ENCODE measurements around the gene TMEM204. TPM values are rescaled to one million over a fixed set of nuclear protein-coding genes. Genes with fewer than 3 reads are reported as not detected.
A peak's percentile ranks its signal among the peaks of the same experiment; 100 is the strongest.

Gene TMEM204
- total RNA-seq, 2 experiments from 2014 or later, result 35.1 to 35.6 TPM

DNA sequence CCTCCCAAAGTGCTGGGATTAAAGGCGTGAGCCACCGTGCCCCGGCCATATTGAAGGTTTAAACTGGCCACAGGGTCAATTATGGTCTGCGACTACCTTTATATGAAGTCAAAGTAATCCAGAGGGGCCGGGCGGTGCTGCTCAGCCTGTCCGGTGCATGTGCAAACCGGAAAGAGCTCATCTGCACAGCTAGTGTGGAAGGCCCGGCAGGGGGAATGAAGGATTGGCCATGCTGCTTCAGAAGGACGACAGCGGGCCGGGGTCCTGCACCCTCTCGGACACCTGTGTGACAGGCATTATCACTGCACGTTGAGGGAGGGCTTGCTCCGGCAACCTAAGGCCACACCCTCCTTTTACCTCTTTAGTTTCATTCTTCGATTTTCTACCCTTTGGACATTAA, 23.6 kb downstream of the TMEM204 start:
- DNase-seq (no peak), ATAC-seq (no peak)
- Mint-ChIP-seq H3K4me1 (ENCODE audit: low read depth) (peaks cover 30% of the 10 kb centered on the region), H3K27ac (no peak overlapping the region), H3K4me3 (no peak overlapping the region), H3K27me3 (ENCODE audit: low read depth) (no peaks in the 10 kb centered on the region), H3K9me3 (ENCODE audit: insufficient read depth) (no peaks in the 10 kb centered on the region), H3K36me3 (ENCODE audit: low read depth) (peaks cover 37% of the 10 kb centered on the region)
- POLR2A ChIA-PET, result no interaction called here
- CTCF ChIA-PET, result interaction anchor here (1.0 kb wide), 1 partner anchor 21 kb away, joined by 3 read pairs; no protein-coding TSS in a partner anchor

DNA sequence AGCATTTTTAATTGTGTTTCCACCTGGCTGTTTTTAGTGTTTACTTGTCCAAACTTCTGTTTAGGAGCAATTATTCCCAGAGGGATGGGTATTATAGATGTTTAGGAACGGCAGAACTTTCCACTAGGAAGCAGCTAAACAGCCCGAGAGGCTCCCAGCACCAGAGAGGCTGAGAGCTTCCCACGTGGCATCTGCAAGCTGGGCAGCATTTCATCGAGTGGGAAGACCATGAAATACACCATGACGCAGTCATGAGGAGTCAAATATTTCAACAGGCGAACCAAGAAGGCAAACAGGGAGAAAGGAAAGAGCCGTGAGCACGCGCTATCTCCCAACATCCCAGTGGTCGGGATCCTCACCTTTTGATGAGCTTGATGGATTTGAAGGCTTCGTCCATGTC, 24.1 kb downstream of the TMEM204 start:
- Mint-ChIP-seq H3K4me3 (no peak overlapping the region), H3K4me1 (ENCODE audit: low read depth) (peaks cover 30% of the 10 kb centered on the region), H3K36me3 (ENCODE audit: low read depth) (peaks cover 34% of the 10 kb centered on the region), H3K27me3 (ENCODE audit: low read depth) (no peaks in the 10 kb centered on the region), H3K27ac (peak overlapping the region; percentile 32), H3K9me3 (ENCODE audit: insufficient read depth) (no peaks in the 10 kb centered on the region)
- CTCF ChIA-PET, result interaction anchor here (1.0 kb wide), 1 partner anchor 22 kb away, joined by 3 read pairs; no protein-coding TSS in a partner anchor
- POLR2A ChIA-PET, result no interaction called here
- ATAC-seq, result no peak
- DNase-seq, result no peak

DNA sequence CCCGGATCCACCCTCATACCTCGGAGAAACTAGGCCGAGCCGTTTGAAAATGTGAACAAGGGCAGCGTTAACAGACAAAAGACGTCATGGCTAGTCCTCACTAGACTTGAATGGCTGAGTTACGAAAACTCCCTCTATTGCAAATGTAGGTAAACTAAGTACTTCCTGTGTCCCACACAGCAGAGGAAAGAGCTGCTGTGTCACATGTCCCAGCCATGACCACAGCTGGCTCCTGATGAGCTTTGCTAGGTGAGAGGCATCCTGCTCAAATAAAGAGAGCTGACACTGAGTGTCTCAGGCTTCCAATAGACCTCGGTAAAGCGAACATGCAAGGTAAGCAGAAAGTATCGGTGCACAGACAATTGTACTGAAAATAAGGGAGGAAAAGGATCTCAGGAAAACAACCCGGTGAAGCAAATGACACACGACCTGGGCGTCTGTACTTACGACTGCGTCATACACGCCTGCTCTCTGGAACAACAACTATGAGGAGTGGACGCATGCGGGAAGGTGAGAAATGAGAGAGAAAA, 26.0 kb downstream of the TMEM204 start:
- ATAC-seq (peak; percentile 92), DNase-seq (peak; percentile 74)
- Mint-ChIP-seq H3K4me1 (ENCODE audit: low read depth) (peaks cover 30% of the 10 kb centered on the region), H3K36me3 (ENCODE audit: low read depth) (peaks cover 28% of the 10 kb centered on the region), H3K9me3 (ENCODE audit: insufficient read depth) (no peaks in the 10 kb centered on the region), H3K4me3 (peak overlapping the region; percentile 1), H3K27ac (peak overlapping the region; percentile 74), H3K27me3 (ENCODE audit: low read depth) (no peaks in the 10 kb centered on the region)
- POLR2A ChIA-PET, result interaction anchor here (0.5 to 1.5 kb wide), 2 partner anchors 17 to 131 kb away, joined by 3 to 4 read pairs; no protein-coding TSS in a partner anchor
- CTCF ChIA-PET, result interaction anchor here (1.0 to 1.8 kb wide), 5 partner anchors 11 to 146 kb away, joined by 3 to 6 read pairs (median 4); partner anchors contain the start of gene MAPK8IP3

- CTCF ChIA-PET, result interaction anchor here (1.0 to 1.8 kb wide), 4 partner anchors 11 to 146 kb away, joined by 3 to 6 read pairs (median 4); partner anchors contain the start of gene MAPK8IP3
- Mint-ChIP-seq H3K9me3 (ENCODE audit: insufficient read depth) (no peaks in the 10 kb centered on the region), H3K4me1 (ENCODE audit: low read depth) (peaks cover 30% of the 10 kb centered on the region), H3K36me3 (ENCODE audit: low read depth) (peaks cover 23% of the 10 kb centered on the region), H3K27ac (peak overlapping the region; percentile 74), H3K4me3 (no peak overlapping the region), H3K27me3 (ENCODE audit: low read depth) (no peaks in the 10 kb centered on the region)
- no peak for ATAC-seq
- DNase-seq, result no peak
- POLR2A ChIA-PET, result no interaction called here
Measured at GRCh38 chr16:1560153-1560552, 26.7 kb downstream of the TMEM204 start.

- peaks cover 18% of the 10 kb centered on the region for H3K36me3 Mint-ChIP-seq (ENCODE audit: low read depth)
- H3K4me1 Mint-ChIP-seq (ENCODE audit: low read depth), result peaks cover 30% of the 10 kb centered on the region
- no peak for DNase-seq
- H3K9me3 Mint-ChIP-seq (ENCODE audit: insufficient read depth), result no peaks in the 10 kb centered on the region
- ATAC-seq, result no peak
- no peaks in the 10 kb centered on the region for H3K27me3 Mint-ChIP-seq (ENCODE audit: low read depth)
- ChIA-PET CTCF (interaction anchor here (1.3 kb wide), 1 partner anchor 14 kb away, joined by 4 read pairs; no protein-coding TSS in a partner anchor), POLR2A (no interaction called here)
- no peak overlapping the region for H3K4me3 Mint-ChIP-seq
- peak overlapping the region; percentile 25 for H3K27ac Mint-ChIP-seq
Measured at GRCh38 chr16:1560866-1561265, 27.4 kb downstream of the TMEM204 start.

GRCh38 chr16:1561266-1561665, 27.8 kb downstream of the TMEM204 start:
- ChIA-PET POLR2A (no interaction called here), CTCF (no interaction called here)
- Mint-ChIP-seq H3K9me3 (ENCODE audit: insufficient read depth) (no peaks in the 10 kb centered on the region), H3K4me1 (ENCODE audit: low read depth) (peaks cover 30% of the 10 kb centered on the region), H3K27ac (peak overlapping the region; percentile 25), H3K36me3 (ENCODE audit: low read depth) (peaks cover 16% of the 10 kb centered on the region), H3K27me3 (ENCODE audit: low read depth) (no peaks in the 10 kb centered on the region), H3K4me3 (no peak overlapping the region)
- no peak for DNase-seq
- no peak for ATAC-seq

- no peaks in the 10 kb centered on the region for H3K9me3 Mint-ChIP-seq (ENCODE audit: insufficient read depth)
- H3K36me3 Mint-ChIP-seq (ENCODE audit: low read depth), result peaks cover 13% of the 10 kb centered on the region
- no peak for DNase-seq
- no peaks in the 10 kb centered on the region for H3K27me3 Mint-ChIP-seq (ENCODE audit: low read depth)
- ATAC-seq, result no peak
- H3K4me3 Mint-ChIP-seq, result no peak overlapping the region
- ChIA-PET CTCF (no interaction called here), POLR2A (no interaction called here)
- peak overlapping the region; percentile 20 for H3K27ac Mint-ChIP-seq
- H3K4me1 Mint-ChIP-seq (ENCODE audit: low read depth), result peaks cover 30% of the 10 kb centered on the region
Measured at GRCh38 chr16:1561836-1562235, 28.4 kb downstream of the TMEM204 start.

DNA sequence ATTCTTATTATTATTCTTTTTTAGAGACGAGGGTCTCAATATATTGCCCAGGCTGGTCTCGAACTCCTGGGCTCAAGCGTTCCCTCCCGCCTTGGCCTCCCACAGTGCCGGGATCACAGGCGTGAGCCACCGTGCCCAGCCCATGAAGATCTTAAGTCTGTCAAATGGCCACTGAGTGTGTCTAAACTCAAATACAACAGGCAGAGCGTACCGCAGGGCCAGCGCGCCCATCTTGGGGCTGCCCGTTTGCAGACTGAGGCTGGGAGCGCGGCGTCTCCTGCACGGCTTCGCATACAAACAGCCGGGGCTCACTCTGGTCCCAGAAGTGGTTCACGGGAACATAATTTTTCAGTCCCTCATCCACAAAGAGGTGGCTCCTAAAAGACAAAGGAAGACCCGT, 30.3 kb downstream of the TMEM204 start:
- Mint-ChIP-seq H3K36me3 (ENCODE audit: low read depth) (peaks cover 6% of the 10 kb centered on the region), H3K4me3 (no peak overlapping the region), H3K4me1 (ENCODE audit: low read depth) (peaks cover 26% of the 10 kb centered on the region), H3K27me3 (ENCODE audit: low read depth) (no peaks in the 10 kb centered on the region), H3K9me3 (ENCODE audit: insufficient read depth) (no peaks in the 10 kb centered on the region), H3K27ac (no peak overlapping the region)
- CTCF ChIA-PET, result no interaction called here
- POLR2A ChIA-PET, result no interaction called here
- ATAC-seq (no peak), DNase-seq (no peak)

- Mint-ChIP-seq H3K9me3 (ENCODE audit: insufficient read depth) (no peaks in the 10 kb centered on the region), H3K36me3 (ENCODE audit: low read depth) (peaks cover 5% of the 10 kb centered on the region), H3K27me3 (ENCODE audit: low read depth) (no peaks in the 10 kb centered on the region), H3K4me3 (no peak overlapping the region), H3K27ac (no peak overlapping the region), H3K4me1 (ENCODE audit: low read depth) (peaks cover 20% of the 10 kb centered on the region)
- no peak for ATAC-seq
- no peak for DNase-seq
- POLR2A ChIA-PET, result no interaction called here
- CTCF ChIA-PET, result no interaction called here
Measured at GRCh38 chr16:1564325-1564724, 30.9 kb downstream of the TMEM204 start.

DNA sequence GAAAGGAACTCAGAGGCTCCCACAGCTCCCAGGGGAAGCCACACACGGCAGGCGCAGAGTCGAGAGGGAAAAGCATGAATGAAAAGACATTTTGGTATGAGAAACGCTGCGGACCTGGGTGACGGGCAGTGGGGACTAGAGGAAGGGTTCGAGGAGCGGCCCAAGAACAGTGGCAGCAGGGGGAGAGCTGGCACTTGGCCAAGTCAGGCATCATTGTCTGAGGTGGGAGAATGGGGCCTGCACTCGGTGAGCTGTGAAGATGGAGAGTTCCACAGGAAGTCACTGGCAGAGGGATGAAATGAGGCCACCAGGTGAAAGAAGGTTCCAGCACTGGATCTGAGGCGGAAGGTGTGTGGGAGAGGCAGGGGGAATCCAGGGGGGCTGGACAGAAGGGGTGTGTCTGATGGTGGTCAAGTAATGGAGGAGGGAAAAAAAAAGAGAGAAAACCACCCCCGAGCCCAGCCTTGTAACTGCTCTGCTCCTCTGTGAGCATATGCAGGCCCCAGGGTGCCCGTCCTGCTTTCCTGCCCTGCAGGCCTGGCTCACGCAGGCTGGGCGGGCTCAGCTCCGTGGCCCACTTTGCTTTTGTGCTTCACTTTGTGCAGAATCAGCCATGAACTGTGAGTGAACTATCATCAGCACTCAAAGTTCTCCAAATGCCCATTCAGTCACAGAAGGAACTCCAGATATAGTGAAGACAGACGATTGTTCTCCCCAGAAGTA, 31.8 kb downstream of the TMEM204 start:
- CTCF ChIA-PET, result no interaction called here
- H3K27me3 Mint-ChIP-seq (ENCODE audit: low read depth), result no peaks in the 10 kb centered on the region
- no peak overlapping the region for H3K27ac Mint-ChIP-seq
- no peaks in the 10 kb centered on the region for H3K9me3 Mint-ChIP-seq (ENCODE audit: insufficient read depth)
- H3K4me3 Mint-ChIP-seq, result no peak overlapping the region
- DNase-seq (no peak), ATAC-seq (no peak)
- H3K36me3 Mint-ChIP-seq (ENCODE audit: low read depth), result peaks cover 2% of the 10 kb centered on the region
- H3K4me1 Mint-ChIP-seq (ENCODE audit: low read depth), result peaks cover 13% of the 10 kb centered on the region
- POLR2A ChIA-PET, result no interaction called here

GRCh38 chr16:1567988-1568387, 34.5 kb downstream of the TMEM204 start:
- POLR2A ChIA-PET, result no interaction called here
- DNase-seq, result no peak
- Mint-ChIP-seq H3K9me3 (ENCODE audit: insufficient read depth) (no peaks in the 10 kb centered on the region), H3K27me3 (ENCODE audit: low read depth) (no peaks in the 10 kb centered on the region), H3K4me3 (no peak overlapping the region), H3K27ac (no peak overlapping the region), H3K4me1 (ENCODE audit: low read depth) (no peaks in the 10 kb centered on the region), H3K36me3 (ENCODE audit: low read depth) (no peaks in the 10 kb centered on the region)
- no peak for ATAC-seq
- CTCF ChIA-PET, result no interaction called here

DNA sequence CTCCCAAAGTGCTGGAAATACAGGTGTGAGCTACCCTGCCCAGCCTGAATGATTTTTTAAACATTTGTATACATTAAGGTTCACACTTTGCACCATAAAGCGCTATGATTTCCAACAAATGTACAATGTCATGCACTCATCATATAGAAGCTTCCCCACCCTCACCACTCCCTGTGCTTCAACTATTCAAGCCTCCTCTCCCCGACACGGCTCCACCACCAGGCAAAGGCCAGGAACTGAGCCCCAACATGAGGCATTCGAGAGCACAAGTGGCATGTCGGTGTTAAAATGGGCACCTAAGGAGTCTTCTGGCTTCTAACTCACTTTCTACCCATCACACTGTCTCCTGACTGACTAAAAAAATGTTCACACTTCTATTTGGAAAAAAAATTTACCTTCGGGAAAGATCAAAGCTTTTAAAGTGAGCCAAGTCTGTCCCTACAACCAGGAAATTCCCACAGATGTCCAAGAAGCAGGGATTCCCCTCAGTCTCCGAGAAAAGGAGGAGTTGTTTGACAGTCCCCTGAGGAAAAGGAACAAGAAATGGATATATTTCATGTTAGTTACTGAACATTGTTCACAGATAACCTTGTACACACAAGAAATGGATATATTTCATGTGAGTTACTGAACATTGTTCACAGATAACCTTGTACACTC, 37.7 kb downstream of the TMEM204 start:
- Mint-ChIP-seq H3K27me3 (ENCODE audit: low read depth) (no peaks in the 10 kb centered on the region), H3K27ac (no peak overlapping the region), H3K36me3 (ENCODE audit: low read depth) (no peaks in the 10 kb centered on the region), H3K4me3 (no peak overlapping the region), H3K4me1 (ENCODE audit: low read depth) (no peaks in the 10 kb centered on the region), H3K9me3 (ENCODE audit: insufficient read depth) (no peaks in the 10 kb centered on the region)
- POLR2A ChIA-PET, result no interaction called here
- ATAC-seq, result no peak
- DNase-seq, result no peak
- CTCF ChIA-PET, result interaction anchor here (1.8 kb wide), 1 partner anchor 12 kb away, joined by 5 read pairs; no protein-coding TSS in a partner anchor
